K562 (cell line): ENCODE data around the gene ABITRAM. TPM values are rescaled to one million over a fixed set of nuclear protein-coding genes. Genes with fewer than 3 reads are reported as not detected.

Experiments
- ATF3 ChIP-seq, 2 experiments: fragments of 450-650 bp in 1 of 2; sonication (generic) in 1 of 2; formaldehyde crosslinking in 1 of 2; IDR thresholded peaks in 1 of 2; conservative IDR thresholded peaks in 1 of 2; 2 replicates each; pipeline versions ENCODE4 v1.6.1 to v1.8.1; 2016 to 2023; ENCODE audit warnings: mild to moderate bottlenecking in 2 of 2, moderate library complexity in 2 of 2, inconsistent platforms in 1 of 2, missing genetic modification reagents in 1 of 2
- CREB1 ChIP-seq, 2 experiments: sonication (generic) in 1 of 2; formaldehyde crosslinking in 1 of 2; IDR thresholded peaks; 2 replicates each; pipeline versions ENCODE4 v1.6.1 to v1.8.0; 2012 to 2022; ENCODE audit warnings: inconsistent platforms in 1 of 2, mild to moderate bottlenecking in 1 of 2, missing genetic modification reagents in 1 of 2, moderate library complexity in 1 of 2
- CREM ChIP-seq: IDR thresholded peaks from 2 replicates; pipeline ENCODE4 v1.6.1; 2014; ENCODE audit warnings: antibody characterized with exemption, low read depth
- CXXC5 ChIP-seq: fragments of 250-450 bp; sonication (Bioruptor Pico); IDR thresholded peaks from 2 replicates; pipeline ENCODE4 v1.8.0; 2022; ENCODE audit warnings: inconsistent platforms, mild to moderate bottlenecking, moderate library complexity
- E2F3 ChIP-seq: fragments of 250-450 bp; sonication (Bioruptor Pico); IDR thresholded peaks from 2 replicates; pipeline ENCODE4 v1.4.0; 2020; ENCODE audit warnings: mild to moderate bottlenecking
- ELF2 ChIP-seq: fragments of 250-450 bp; sonication (Bioruptor Pico); IDR thresholded peaks from 2 replicates; pipeline ENCODE4 v1.5.0; 2021; ENCODE audit warnings: mild to moderate bottlenecking
- FOXO4 ChIP-seq: fragments of 450-650 bp; formaldehyde crosslinking; IDR thresholded peaks from 2 replicates; pipeline ENCODE4 v1.4.0; 2020; ENCODE audit warnings: mild to moderate bottlenecking, moderate library complexity
- GTF2B ChIP-seq: IDR thresholded peaks from 2 replicates; pipeline ENCODE4 v1.6.1; 2011; ENCODE audit not compliant: insufficient read length; ENCODE audit errors: extremely low read depth
- JUN ChIP-seq, 2 experiments: sonication (generic) in 1 of 2; formaldehyde crosslinking in 1 of 2; IDR thresholded peaks; 2 replicates each; pipeline versions ENCODE4 v1.6.1 to v1.8.0; 2012 to 2022; ENCODE audit warnings: borderline replicate concordance in 2 of 2, mild to moderate bottlenecking in 2 of 2, improper control_type of control experiment in 1 of 2, low read depth in 1 of 2, low read length in 1 of 2, missing genetic modification reagents in 1 of 2
- NCOA2 ChIP-seq, 2 experiments: fragments of 450-650 bp; IDR thresholded peaks; 2 replicates each; pipeline ENCODE4 v1.6.1; 2018; ENCODE audit warnings: mild to moderate bottlenecking in 2 of 2, moderate library complexity in 1 of 2; ENCODE audit not compliant: partially characterized antibody in 2 of 2
- NEUROD1 ChIP-seq: fragments of 150-350 bp; IDR thresholded peaks from 2 replicates; pipeline ENCODE4 v1.6.1; 2014; ENCODE audit warnings: borderline replicate concordance, low read length, low read depth; ENCODE audit not compliant: partially characterized antibody
- ZNF197 ChIP-seq: fragments of 200-800 bp; sonication (Bioruptor generic); IDR thresholded peaks from 2 replicates; pipeline ENCODE4 v1.6.1; 2016; ENCODE audit warnings: low read depth, missing genetic modification characterization, missing compliant biosample characterization
- ZNF609 ChIP-seq: sonication (generic); formaldehyde crosslinking; IDR thresholded peaks from 2 replicates; pipeline ENCODE4 v1.8.1; 2023; ENCODE audit warnings: missing genetic modification reagents, mild to moderate bottlenecking, borderline replicate concordance
- ZNF639 ChIP-seq, 2 experiments: fragments of 200-800 bp in 1 of 2; sonication (Bioruptor generic) in 1 of 2; sonication (generic) in 1 of 2; formaldehyde crosslinking in 1 of 2; IDR thresholded peaks in 1 of 2; conservative IDR thresholded peaks in 1 of 2; 2 replicates each; pipeline versions ENCODE4 v1.5.0 to v1.6.1; 2016 to 2020; ENCODE audit warnings: missing compliant biosample characterization in 1 of 2, missing genetic modification characterization in 1 of 2, missing genetic modification reagents in 1 of 2
- polyA plus RNA-seq, 8 experiments: library from polyadenylated mRNA; depleted of rRNA in 4 of 8; stranded (reverse) in 5 of 8; unstranded in 3 of 8; fragments of >200 nt; fragmentation: Nextera tagmentation in 2 of 8; fragmentation: Illumina TruSeq in 1 of 8; extraction: Ambion mirVana in 2 of 8; extraction: Trizol in 1 of 8; gene quantifications; 2 replicates each; pipeline versions ENCODE4 v1.2.1 to v1.2.3, GENCODE V29; 2011 to 2014; ENCODE audit warnings: inconsistent platforms in 1 of 8, missing spikeins in 1 of 8
- total RNA-seq, 7 experiments: library from RNA; depleted of rRNA in 6 of 7; stranded (reverse); fragments of >200 nt in 6 of 7; fragmentation: Illumina TruSeq in 2 of 7; extraction: Trizol in 2 of 7; gene quantifications; 2 replicates each; pipeline versions ENCODE4 v1.2.1 to v1.2.3, GENCODE V29; 2011 to 2021; ENCODE audit warnings: low replicate concordance in 1 of 7

The ABITRAM gene
- total and polyA plus RNA-seq, 9 of the 15 experiments (the other 6 are each of a cell fraction or from before 2014, with no cell fraction given), result 8.9 to 47.6 (median 28.4) TPM

- no peak for TF ChIP-seq ZNF609
- 0 out of 4 replicates have a peak, but pooled peaks of 1 of the 2 experiments have one; percentile 38 for TF ChIP-seq ZNF639 (CRISPR knock-in tag; conservative IDR thresholded peaks at IDR 0.05 in 1 of 2, IDR thresholded peaks at IDR 0.05 in 1 of 2)
- TF ChIP-seq CREB1 (IDR thresholded peaks at IDR 0.05), result no peak
- no peak for TF ChIP-seq CREB1 (CRISPR knock-in tag; IDR thresholded peaks at IDR 0.05)
- TF ChIP-seq GTF2B, result no peak
- TF ChIP-seq CXXC5 (CRISPR knock-in tag), result peak; percentile 37; the same call in 1 of the 2 replicates
- TF ChIP-seq FOXO4 (CRISPR knock-in tag), result no peak
- no peak for TF ChIP-seq ZNF197 (CRISPR knock-in tag)
- TF ChIP-seq NEUROD1, result no peak
- TF ChIP-seq E2F3 (CRISPR knock-in tag), result no peak
- TF ChIP-seq NCOA2 (IDR thresholded peaks at IDR 0.05; ENCODE audit: partially characterized antibody in 2 of 2), result no peak
- no peak for TF ChIP-seq ELF2 (CRISPR knock-in tag)
- peak; percentile 65 for TF ChIP-seq CREM
- peak; percentile 62 for TF ChIP-seq JUN (IDR thresholded peaks at IDR 0.05; ENCODE audit: borderline replicate concordance, low read depth, low read length)
- no peak for TF ChIP-seq JUN (CRISPR knock-in tag; IDR thresholded peaks at IDR 0.05; ENCODE audit: borderline replicate concordance)
- peak; percentile 83 for TF ChIP-seq ATF3 (IDR thresholded peaks at IDR 0.05)
- no peak for TF ChIP-seq ATF3 (CRISPR knock-in tag; conservative IDR thresholded peaks at IDR 0.05)
Measured at GRCh38 chr9:108963459-108964143, 29.4 kb downstream of the ABITRAM start (continued).
